Ureter (tissue), 1 donor: ENCODE results near the gene MCOLN1. TPM values are rescaled to one million over a fixed set of nuclear protein-coding genes. Genes with fewer than 3 reads are reported as not detected.
"Not testable (repeated sequence)": the region's sequence is repeated elsewhere in the genome, so short reads cannot be mapped to it uniquely, and the experiment has no call there.

Experiments used
- DNase-seq: peaks from one replicate; pipeline ENCODE4 v3.0.0-alpha.2; 2020; ENCODE audit warnings: low spot score
- total RNA-seq: library from RNA; stranded (reverse); gene quantifications from one replicate; pipeline ENCODE4 v1.2.4, GENCODE V29; 2023
- donor health status: DM: yes; HTN: yes; CAD: no.

MCOLN1 gene
- total RNA-seq, 1 donor from 2014 or later, result 20.0 TPM

- DNase-seq, result no peak
These were observed 2.7 kb downstream of the MCOLN1 start for GRCh38 chr19:7524992-7525739.

GRCh38 chr19:7526059-7526929 is 3.9 kb downstream of the MCOLN1 start:
- DNase-seq, result no peak

GRCh38 chr19:7527516-7528191 is 5.2 kb downstream of the MCOLN1 start:
- peak; percentile 46 for DNase-seq

- no peak for DNase-seq
These were observed 5.7 kb downstream of the MCOLN1 start for GRCh38 chr19:7528192-7528519.

- DNase-seq, result peak; percentile 45
These were observed 6.3 kb downstream of the MCOLN1 start for GRCh38 chr19:7528522-7529245.

GRCh38 chr19:7529246-7529600 is 6.8 kb downstream of the MCOLN1 start:
- DNase-seq, result no peak

- DNase-seq, result no peak
These were observed 7.4 kb downstream of the MCOLN1 start for GRCh38 chr19:7529610-7530490.

- DNase-seq, result peak; percentile 77
These were observed 11.0 kb downstream of the MCOLN1 start for GRCh38 chr19:7533281-7533885.

GRCh38 chr19:7533925-7534480 is 11.6 kb downstream of the MCOLN1 start:
- peak; percentile 88 for DNase-seq

GRCh38 chr19:7534531-7535046 is 12.2 kb downstream of the MCOLN1 start:
- DNase-seq, result peak; percentile 78

GRCh38 chr19:7535047-7535997 is 12.9 kb downstream of the MCOLN1 start, which contains the start of gene PNPLA6:
Gene PNPLA6, plus strand, starts transcription at chr19:7535717. Its CDS starts 72 bp downstream, at chr19:7535789.
- DNase-seq, result peak; percentile 96

- peak; percentile 47 for DNase-seq
These were observed 13.7 kb downstream of the MCOLN1 start for GRCh38 chr19:7535998-7536695.

- DNase-seq, result not testable (repeated sequence)
These were observed 16.6 kb downstream of the MCOLN1 start for GRCh38 chr19:7538990-7539389.

GRCh38 chr19:7539827-7540425 is 17.5 kb downstream of the MCOLN1 start:
- DNase-seq, result no peak

- peak; percentile 43 for DNase-seq
These were observed 18.5 kb downstream of the MCOLN1 start for GRCh38 chr19:7540761-7541474.

GRCh38 chr19:7541475-7541824 is 19.0 kb downstream of the MCOLN1 start:
- no peak for DNase-seq
